ENCODE measurements around the gene CNNM2.

Gene CNNM2

GRCh38 chr10:103102195-103102594 is 184.1 kb downstream of the CNNM2 start:
- FAIRE-seq (no peak), DNase-seq (ENCODE audit: insufficient read length, low spot score) (no peak)
- TF ChIP-seq CTCF (IDR thresholded peaks at IDR 0.05; ENCODE audit: insufficient read depth, missing control alignments): no peak

GRCh38 chr10:103103989-103104388 is 185.9 kb downstream of the CNNM2 start:
- TF ChIP-seq CTCF (IDR thresholded peaks at IDR 0.05; ENCODE audit: insufficient read depth, missing control alignments): no peak
- no peak for FAIRE-seq
- DNase-seq (ENCODE audit: insufficient read length, low spot score): no peak

GRCh38 chr10:103104721-103105120 is 186.6 kb downstream of the CNNM2 start:
- no peak for DNase-seq (ENCODE audit: insufficient read length, low spot score)
- FAIRE-seq: no peak
- no peak for TF ChIP-seq CTCF (IDR thresholded peaks at IDR 0.05; ENCODE audit: insufficient read depth, missing control alignments)

GRCh38 chr10:103105462-103105861 is 187.4 kb downstream of the CNNM2 start:
- no peak for TF ChIP-seq CTCF (IDR thresholded peaks at IDR 0.05; ENCODE audit: insufficient read depth, missing control alignments)
- peak; percentile 32 for FAIRE-seq

GRCh38 chr10:103106539-103106938 is 188.4 kb downstream of the CNNM2 start:
- no peak for DNase-seq (ENCODE audit: insufficient read length, low spot score)
- TF ChIP-seq CTCF (IDR thresholded peaks at IDR 0.05; ENCODE audit: insufficient read depth, missing control alignments): no peak
- FAIRE-seq: no peak

More at GRCh38 chr10:103105462-103105861, 187.4 kb downstream of the CNNM2 start:
- DNase-seq (ENCODE audit: insufficient read length, low spot score): no peak

- DNase-seq (ENCODE audit: insufficient read length, low spot score) (no peak), FAIRE-seq (no peak)
- no peak for TF ChIP-seq CTCF (IDR thresholded peaks at IDR 0.05; ENCODE audit: insufficient read depth, missing control alignments)
Observed at GRCh38 chr10:103109821-103110220, 191.7 kb downstream of the CNNM2 start.

GRCh38 chr10:103110407-103110806 is 192.3 kb downstream of the CNNM2 start:
- FAIRE-seq (no peak), DNase-seq (ENCODE audit: insufficient read length, low spot score) (no peak)
- no peak for TF ChIP-seq CTCF (IDR thresholded peaks at IDR 0.05; ENCODE audit: insufficient read depth, missing control alignments)
